GM19467 (cell line): ENCODE data around the gene DIS3L2.

ENCODE experiments used
- ATAC-seq: cut with Tn5 transposase; IDR thresholded peaks from one replicate; pipeline ENCODE4 v1.9.1; 2021; ENCODE audit warnings: mild to moderate bottlenecking, moderate library complexity; ENCODE audit not compliant: unreplicated experiment

DIS3L2 gene

GRCh38 chr2:232340171-232340935, 378.8 kb downstream of the DIS3L2 start:
- no peak for ATAC-seq

GRCh38 chr2:232341061-232341738, 379.7 kb downstream of the DIS3L2 start:
- ATAC-seq: no peak

- ATAC-seq: no peak
These were observed 380.2 kb downstream of the DIS3L2 start for GRCh38 chr2:232341739-232342126.

GRCh38 chr2:232342635-232343565, 381.4 kb downstream of the DIS3L2 start:
- ATAC-seq: no peak

- no peak for ATAC-seq
These were observed 382.3 kb downstream of the DIS3L2 start for GRCh38 chr2:232343821-232344220.

- no peak for ATAC-seq
These were observed 383.7 kb downstream of the DIS3L2 start for GRCh38 chr2:232345251-232345650.

- ATAC-seq: no peak
These were observed 385.9 kb downstream of the DIS3L2 start for GRCh38 chr2:232347369-232347768.

- ATAC-seq: no peak
These were observed 387.4 kb downstream of the DIS3L2 start for GRCh38 chr2:232348936-232349335.

GRCh38 chr2:232349546-232349945, 388.0 kb downstream of the DIS3L2 start:
- ATAC-seq: no peak

GRCh38 chr2:232349946-232350635, 388.6 kb downstream of the DIS3L2 start:
- ATAC-seq: no peak

GRCh38 chr2:232350804-232351685, 389.5 kb downstream of the DIS3L2 start:
- ATAC-seq: no peak

- no peak for ATAC-seq
These were observed 390.4 kb downstream of the DIS3L2 start for GRCh38 chr2:232351686-232352510.

- ATAC-seq: no peak
These were observed 391.1 kb downstream of the DIS3L2 start for GRCh38 chr2:232352511-232353091.

GRCh38 chr2:232353096-232353495, 391.6 kb downstream of the DIS3L2 start:
- no peak for ATAC-seq

- no peak for ATAC-seq
These were observed 392.1 kb downstream of the DIS3L2 start for GRCh38 chr2:232353660-232354059.

- no peak for ATAC-seq
These were observed 392.6 kb downstream of the DIS3L2 start for GRCh38 chr2:232354069-232354468.

GRCh38 chr2:232361646-232362045, 400.1 kb downstream of the DIS3L2 start:
- no peak for ATAC-seq

- no peak for ATAC-seq
These were observed 400.8 kb downstream of the DIS3L2 start for GRCh38 chr2:232362174-232362900.
